ENCODE results near the gene ZNF33A. TPM values are rescaled to one million over a fixed set of nuclear protein-coding genes. Genes with fewer than 3 reads are reported as not detected.

The ZNF33A gene
- total and polyA plus RNA-seq, 10 of the 15 experiments (the other 5 are each of a cell fraction or from before 2014, with no cell fraction given), result 9.8 to 29.9 (median 18.3) TPM

- Histone ChIP-seq H3K4me3 (no peak overlapping the region), H3K4me1 (ENCODE audit: control insufficient read depth, insufficient read depth, low read length) (no peaks in the 10 kb centered on the region), H2AFZ (ENCODE audit: control insufficient read depth, low read depth, low read length) (no peak overlapping the region), H3K9me3 (replicated peaks; ENCODE audit: control insufficient read depth, insufficient read depth, low read length) (no peaks in the 10 kb centered on the region; the same call in 2 of the 3 replicates), H4K20me1 (ENCODE audit: control insufficient read depth, insufficient read depth) (no peaks in the 10 kb centered on the region), H3K27ac (ENCODE audit: control insufficient read depth, insufficient read depth) (no peak overlapping the region), H3K27me3 (replicated peaks in 1 of 2; ENCODE audit: control insufficient read depth in 2 of 2, insufficient read depth in 2 of 2, low read length in 1 of 2) (no peaks in the 10 kb centered on the region), H3K79me2 (ENCODE audit: control insufficient read depth, insufficient read depth, low read length) (peaks cover 4% of the 10 kb centered on the region), H3K4me2 (ENCODE audit: control insufficient read depth, insufficient read depth) (no peak overlapping the region), H3K9ac (ENCODE audit: control insufficient read depth, insufficient read depth, low read length) (no peak overlapping the region), H3K36me3 (ENCODE audit: control insufficient read depth in 2 of 2, insufficient read depth in 2 of 2, low read length in 1 of 2) (peaks cover 0 to 3% of the 10 kb centered on the region in 2 experiments; a peak in 1 of 4 replicates)
- FAIRE-seq (no peak), DNase-seq (ENCODE audit: low read depth, low spot score) (no peak), ATAC-seq (no peak)
- ChIA-PET SMC1A (ENCODE audit: uncharacterized antibody, unreplicated experiment) (no interaction called here), POLR2A (no interaction called here), CTCF (no interaction called here), RAD21 (ENCODE audit: unreplicated experiment) (no interaction called here)
- intact Hi-C loops (cut with micrococcal nuclease; ENCODE audit: unreplicated experiment), result no loop called here
- no TSS peak for BruUV-seq (replicated peaks)
- 95% methylated on average over 1 of the region's 1 CpG for WGBS (ENCODE audit: insufficient coverage, insufficient replicate concordance, low lambda C conversion rate, missing lambda C conversion rate)
- in situ Hi-C loops (cut with MboI), result loop anchor here (10.0 kb wide), 1 partner anchor 118 kb away; the partner anchor contains the start of gene ZNF248
- TF ChIP-seq STAT1 (conservative IDR thresholded peaks at IDR 0.05) (no peak), SUPT20H (IDR thresholded peaks at IDR 0.05; ENCODE audit: borderline replicate concordance, control insufficient read depth, low read depth, low read length) (no peak), KAT2A (conservative IDR thresholded peaks at IDR 0.05; ENCODE audit: control insufficient read depth, low read depth, low read length) (no peak), IRF5 (IDR thresholded peaks at IDR 0.05; ENCODE audit: borderline replicate concordance) (no peak), HDAC6 (IDR thresholded peaks at IDR 0.05; ENCODE audit: unreplicated experiment) (no peak), NR2C2 (IDR thresholded peaks at IDR 0.05; ENCODE audit: borderline replicate concordance, control insufficient read depth, insufficient read length, low read depth) (no peak), PML (IDR thresholded peaks at IDR 0.05; ENCODE audit: low read length) (no peak), E2F4 (IDR thresholded peaks at IDR 0.05; ENCODE audit: low read depth, low read length) (no peak), ZBTB40 (IDR thresholded peaks at IDR 0.05; ENCODE audit: borderline replicate concordance) (no peak), CBX3 (IDR thresholded peaks at IDR 0.05; ENCODE audit: borderline replicate concordance, low read depth) (no peak), SMAD1 (IDR thresholded peaks at IDR 0.05; ENCODE audit: low read depth, partially characterized antibody) (no peak), NR2F1 (conservative IDR thresholded peaks at IDR 0.05) (no peak), CEBPZ (IDR thresholded peaks at IDR 0.05; ENCODE audit: low read depth, low read length) (no peak), BMI1 (IDR thresholded peaks at IDR 0.05; ENCODE audit: borderline replicate concordance) (no peak)
These were observed 38.1 kb upstream of the ZNF33A start for GRCh38 chr10:37972396-37972795.
